HEK293T (cell line): ENCODE results near the gene NLRP7.
"Not testable (repeated sequence)": the region's sequence is repeated elsewhere in the genome, so short reads cannot be mapped to it uniquely, and the experiment has no call there.

ENCODE experiments used
- CTCF ChIA-PET: fragments of 350-600 bp; formaldehyde crosslinking; extraction: SDS; loops from one replicate; lab custom pipeline; 2021; ENCODE audit warnings: antibody characterized with exemption, inconsistent platforms; lab: Yijun Ruan, JAX
- POLR2A ChIA-PET: fragments of 350-600 bp; formaldehyde crosslinking; extraction: SDS; loops from one replicate; lab custom pipeline; 2020; ENCODE audit warnings: antibody characterized with exemption, inconsistent platforms; lab: Yijun Ruan, JAX
- DNase-seq: peaks from one replicate; pipeline ENCODE4 v3.0.0; 2012; ENCODE audit warnings: mixed read lengths; ENCODE audit errors: extremely low spot score
- ARNT ChIP-seq: fragments of 450-650 bp; IDR thresholded peaks from 2 replicates; pipeline ENCODE4 v1.6.1; 2017; ENCODE audit warnings: mild to moderate bottlenecking
- BHLHE40 ChIP-seq: fragments of 450-650 bp; IDR thresholded peaks from 2 replicates; pipeline ENCODE4 v1.6.1; 2016; ENCODE audit warnings: mild to moderate bottlenecking, moderate library complexity, borderline replicate concordance
- CTBP1 ChIP-seq: fragments of 450-650 bp; IDR thresholded peaks from 2 replicates; pipeline ENCODE4 v1.6.1; 2016; ENCODE audit warnings: borderline replicate concordance
- ELF4 ChIP-seq: fragments of 450-650 bp; IDR thresholded peaks from 2 replicates; pipeline ENCODE4 v1.6.1; 2017; ENCODE audit warnings: antibody characterized with exemption
- FOXA1 ChIP-seq: fragments of 450-650 bp; IDR thresholded peaks from 2 replicates; pipeline ENCODE4 v1.6.1; 2016; ENCODE audit warnings: mild to moderate bottlenecking
- FOXK2 ChIP-seq: fragments of 450-650 bp; IDR thresholded peaks from 2 replicates; pipeline ENCODE4 v1.6.1; 2016; ENCODE audit warnings: mild to moderate bottlenecking
- FOXM1 ChIP-seq: fragments of 450-650 bp; IDR thresholded peaks from 2 replicates; pipeline ENCODE4 v1.6.1; 2017; ENCODE audit warnings: mild to moderate bottlenecking, borderline replicate concordance
- HDGF ChIP-seq: fragments of 450-650 bp; IDR thresholded peaks from 2 replicates; pipeline ENCODE4 v1.6.1; 2017; ENCODE audit warnings: antibody characterized with exemption, borderline replicate concordance
- L3MBTL2 ChIP-seq: fragments of 450-650 bp; conservative IDR thresholded peaks from 2 replicates; pipeline ENCODE4 v1.6.1; 2016; ENCODE audit warnings: mild to moderate bottlenecking
- LEF1 ChIP-seq: fragments of 450-650 bp; IDR thresholded peaks from 2 replicates; pipeline ENCODE4 v1.6.1; 2017; ENCODE audit warnings: mild to moderate bottlenecking, borderline replicate concordance
- NFRKB ChIP-seq: fragments of 450-650 bp; IDR thresholded peaks from 2 replicates; pipeline ENCODE4 v1.6.1; 2016; ENCODE audit warnings: mild to moderate bottlenecking, moderate library complexity
- SP1 ChIP-seq: fragments of 450-650 bp; IDR thresholded peaks from 2 replicates; pipeline ENCODE4 v1.6.1; 2017
- SUZ12 ChIP-seq: fragments of 450-650 bp; IDR thresholded peaks from 2 replicates; pipeline ENCODE4 v1.6.1; 2016; ENCODE audit warnings: mild to moderate bottlenecking
- TARDBP ChIP-seq: fragments of 450-650 bp; IDR thresholded peaks from 2 replicates; pipeline ENCODE4 v1.6.1; 2016
- ZNF384 ChIP-seq: fragments of 450-650 bp; IDR thresholded peaks from 2 replicates; pipeline ENCODE4 v1.6.1; 2016
- TF ChIP-seq, protein P1 (sequence below): fragments of 450-650 bp; IDR thresholded peaks from 2 replicates; pipeline ENCODE4 v1.6.1; 2016

NLRP7 gene

DNA sequence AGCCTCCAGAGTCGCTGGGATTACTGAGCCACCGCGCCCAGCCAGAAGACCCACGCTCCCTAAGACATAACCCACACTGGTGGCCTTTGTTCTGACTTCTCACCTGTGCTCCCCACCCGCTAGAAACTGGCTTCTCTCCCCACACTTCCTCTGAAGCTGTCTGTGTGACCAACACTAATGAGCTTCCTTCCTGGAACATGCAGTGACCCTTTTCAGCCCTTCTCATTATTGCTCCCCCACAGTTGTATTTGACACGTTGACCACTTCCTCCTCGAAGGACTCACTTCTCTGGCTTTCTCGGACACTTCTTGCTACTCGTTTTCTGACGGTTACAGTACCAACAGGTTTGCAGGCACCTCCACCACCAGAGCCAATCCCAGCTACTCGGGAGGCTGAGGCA is 30.5 kb downstream of the NLRP7 start:
- CTCF ChIA-PET, result no interaction called here
- POLR2A ChIA-PET, result no interaction called here
- DNase-seq, result no peak
- TF ChIP-seq LEF1, result no peak
- TF ChIP-seq ARNT, result no peak
- no peak for TF ChIP-seq CTBP1
- TF ChIP-seq HDGF, result no peak
- TF ChIP-seq, protein P1, sequence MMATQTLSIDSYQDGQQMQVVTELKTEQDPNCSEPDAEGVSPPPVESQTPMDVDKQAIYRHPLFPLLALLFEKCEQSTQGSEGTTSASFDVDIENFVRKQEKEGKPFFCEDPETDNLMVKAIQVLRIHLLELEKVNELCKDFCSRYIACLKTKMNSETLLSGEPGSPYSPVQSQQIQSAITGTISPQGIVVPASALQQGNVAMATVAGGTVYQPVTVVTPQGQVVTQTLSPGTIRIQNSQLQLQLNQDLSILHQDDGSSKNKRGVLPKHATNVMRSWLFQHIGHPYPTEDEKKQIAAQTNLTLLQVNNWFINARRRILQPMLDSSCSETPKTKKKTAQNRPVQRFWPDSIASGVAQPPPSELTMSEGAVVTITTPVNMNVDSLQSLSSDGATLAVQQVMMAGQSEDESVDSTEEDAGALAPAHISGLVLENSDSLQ, result no peak
- no peak for TF ChIP-seq SP1
- no peak for TF ChIP-seq ELF4
- TF ChIP-seq L3MBTL2, result no peak
- TF ChIP-seq FOXK2, result no peak
- TF ChIP-seq ZNF384, result no peak
- no peak for TF ChIP-seq FOXM1
- no peak for TF ChIP-seq SUZ12
- no peak for TF ChIP-seq FOXA1

DNA sequence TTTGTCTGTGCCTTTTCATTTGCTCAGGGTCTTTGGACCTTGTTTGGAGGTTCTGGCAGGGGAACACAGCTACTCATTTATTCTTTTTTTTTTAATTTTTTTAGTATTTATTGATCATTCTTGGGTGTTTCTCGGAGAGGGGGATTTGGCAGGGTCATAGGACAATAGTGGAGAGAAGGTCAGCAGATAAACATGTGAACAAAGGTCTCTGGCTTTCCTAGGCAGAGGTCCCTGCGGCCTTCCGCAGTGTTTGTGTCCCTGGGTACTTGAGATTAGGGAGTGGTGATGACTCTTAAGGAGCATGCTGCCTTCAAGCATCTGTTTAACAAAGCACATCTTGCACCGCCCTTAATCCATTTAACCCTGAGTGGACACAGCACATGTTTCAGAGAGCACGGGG is 39.4 kb downstream of the NLRP7 start:
- CTCF ChIA-PET, DNase-seq, POLR2A ChIA-PET: not testable (repeated sequence)

- TF ChIP-seq LEF1 (no peak), CTBP1 (no peak), FOXM1 (no peak), SUZ12 (no peak), HDGF (no peak), ARNT (no peak), FOXK2 (no peak), ELF4 (no peak), BHLHE40 (no peak), L3MBTL2 (no peak), NFRKB (no peak), FOXA1 (no peak), TARDBP (no peak), ZNF384 (no peak), SP1 (no peak)
- TF ChIP-seq, protein P1, result no peak
- POLR2A ChIA-PET, result no interaction called here
- CTCF ChIA-PET, result no interaction called here
- no peak for DNase-seq
These were observed 40.5 kb downstream of the NLRP7 start for GRCh38 chr19:54906819-54907218.

GRCh38 chr19:54905803-54906511 is 41.4 kb downstream of the NLRP7 start, which contains the start of gene NCR1:
NCR1 (plus strand) TSS chr19:54906148; CDS start chr19:54906188, 40 bp downstream.
- ChIA-PET POLR2A (no interaction called here), CTCF (no interaction called here)
- TF ChIP-seq SUZ12 (no peak), BHLHE40 (no peak), L3MBTL2 (no peak), FOXM1 (no peak), LEF1 (no peak), ZNF384 (no peak), HDGF (no peak), CTBP1 (no peak), FOXA1 (no peak), ARNT (no peak), NFRKB (no peak), ELF4 (no peak), TARDBP (no peak), SP1 (no peak)
- TF ChIP-seq, protein P1, result no peak
- DNase-seq, result no peak

DNA sequence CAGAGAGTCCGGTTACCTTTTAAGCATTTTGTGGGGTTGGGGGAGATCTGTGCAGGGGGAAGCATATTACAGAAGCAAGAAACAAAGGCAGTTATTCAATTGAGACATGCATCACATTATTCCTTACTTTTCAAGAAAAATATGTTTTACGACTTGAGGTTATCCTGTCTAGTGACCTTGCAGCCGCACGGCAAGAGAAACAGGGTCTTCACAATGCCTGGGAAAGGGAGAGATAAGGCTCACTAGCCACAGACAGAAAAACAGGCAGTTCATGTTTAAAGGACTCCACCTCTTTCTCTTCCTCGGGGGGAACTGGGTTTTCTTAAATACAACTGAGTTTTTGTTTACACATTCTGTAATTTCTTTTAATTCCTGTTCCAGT is 41.9 kb downstream of the NLRP7 start:
- TF ChIP-seq FOXA1, result no peak
- TF ChIP-seq ZNF384, result no peak
- no peak for TF ChIP-seq LEF1
- TF ChIP-seq NFRKB, result no peak
- TF ChIP-seq, protein P1, result no peak
- TF ChIP-seq SP1, result no peak
- TF ChIP-seq FOXM1, result no peak
- no peak for TF ChIP-seq HDGF
- no peak for TF ChIP-seq CTBP1
- TF ChIP-seq TARDBP, result no peak
- no peak for TF ChIP-seq FOXK2
- no peak for TF ChIP-seq ARNT
- no peak for TF ChIP-seq BHLHE40
- TF ChIP-seq ELF4, result no peak
- no peak for TF ChIP-seq L3MBTL2
- no peak for TF ChIP-seq SUZ12
- ChIA-PET CTCF (no interaction called here), POLR2A (no interaction called here)
- DNase-seq, result no peak

GRCh38 chr19:54904261-54904660 is 43.1 kb downstream of the NLRP7 start:
- DNase-seq, POLR2A ChIA-PET, CTCF ChIA-PET: not testable (repeated sequence)
